H1 (cell line): ENCODE measurements around the gene FAM9B. TPM values are rescaled to one million over a fixed set of nuclear protein-coding genes. Genes with fewer than 3 reads are reported as not detected.

ENCODE experiments used
- CHD2 ChIP-seq: IDR thresholded peaks from 2 replicates; pipeline ENCODE4 v1.6.1; 2012; ENCODE audit warnings: low read length, improper control_type of control experiment
- CTCF ChIP-seq, 3 experiments: IDR thresholded peaks; 1 replicate in 2 of 3; 2 replicates in 1 of 3; pipeline versions ENCODE4 v1.5.1 to v1.6.1; 2011; ENCODE audit warnings: low read length in 3 of 3, mild to moderate bottlenecking in 3 of 3, inconsistent platforms in 2 of 3, low read depth in 1 of 3, moderate library complexity in 1 of 3; ENCODE audit not compliant: insufficient read depth in 1 of 3; ENCODE audit errors: control extremely low read depth in 1 of 3
- polyA plus RNA-seq, 7 experiments: library from polyadenylated mRNA; depleted of rRNA in 3 of 7; stranded (reverse) in 5 of 7; unstranded in 2 of 7; fragments of >200 nt in 5 of 7; fragments of 200-250 nt in 2 of 7; gene quantifications; 1 replicate in 5 of 7; 2 replicates in 1 of 7; 4 replicates in 1 of 7; pipeline versions ENCODE4 v1.2.1 to v1.2.3, GENCODE V29; 2011 to 2013; ENCODE audit warnings: missing spikeins in 2 of 7, mixed read lengths in 2 of 7
- total RNA-seq: library from RNA; stranded (reverse); fragmentation: NEBNext Ultra II Directional; extraction: Animal tissue kit (Norgen Biotek cat#: 25700); gene quantifications from 2 replicates; pipeline ENCODE4 v1.2.1, GENCODE V29; 2021
- TF ChIP-seq, protein P1 (sequence below): IDR thresholded peaks from 2 replicates; pipeline ENCODE4 v1.6.1; 2012; ENCODE audit warnings: inconsistent platforms

The FAM9B gene
- total and polyA plus RNA-seq, 2 of the 8 experiments (the other 6 are each of a cell fraction or from before 2014, with no cell fraction given): not detected

DNA sequence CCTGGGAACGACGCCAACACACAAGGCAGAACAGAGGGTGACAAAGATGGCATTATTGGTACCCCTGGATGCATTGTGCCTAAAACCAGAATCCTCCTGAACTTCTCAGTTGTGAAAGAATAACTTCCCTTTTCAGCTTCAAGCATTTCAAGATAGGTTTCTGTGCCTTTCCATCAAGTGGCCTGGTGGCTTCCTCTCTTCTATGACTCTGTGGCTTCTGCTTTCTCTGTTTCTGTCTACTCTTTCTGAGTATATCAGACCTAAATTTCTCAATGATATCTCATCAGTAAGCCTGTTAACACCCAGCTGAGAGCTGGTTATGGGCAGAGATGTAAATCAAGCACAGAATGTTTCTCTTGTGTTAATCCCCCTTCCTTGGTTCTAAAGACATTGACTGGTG, 21.4 kb upstream of the FAM9B start (continued):
- TF ChIP-seq CTCF (IDR thresholded peaks at IDR 0.05; ENCODE audit: control extremely low read depth in 1 of 3, insufficient read depth in 1 of 3, low read depth in 1 of 3, low read length in 3 of 3): no peak
- TF ChIP-seq CHD2: no peak
- TF ChIP-seq, protein P1, sequence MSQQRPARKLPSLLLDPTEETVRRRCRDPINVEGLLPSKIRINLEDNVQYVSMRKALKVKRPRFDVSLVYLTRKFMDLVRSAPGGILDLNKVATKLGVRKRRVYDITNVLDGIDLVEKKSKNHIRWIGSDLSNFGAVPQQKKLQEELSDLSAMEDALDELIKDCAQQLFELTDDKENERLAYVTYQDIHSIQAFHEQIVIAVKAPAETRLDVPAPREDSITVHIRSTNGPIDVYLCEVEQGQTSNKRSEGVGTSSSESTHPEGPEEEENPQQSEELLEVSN: no peak
